GM21825 (cell line): ENCODE measurements around the gene SPAAR.
"Not testable (repeated sequence)": the region's sequence is repeated elsewhere in the genome, so short reads cannot be mapped to it uniquely, and the experiment has no call there.

ENCODE experiments used
- ATAC-seq: cut with Tn5 transposase; IDR thresholded peaks from one replicate; pipeline ENCODE4 v1.9.1; 2021; ENCODE audit warnings: mild to moderate bottlenecking, moderate library complexity; ENCODE audit not compliant: unreplicated experiment

The SPAAR gene

GRCh38 chr9:35909274-35909673 is at the start of gene SPAAR:
TSS of gene SPAAR (plus strand) at chr9:35909490. CDS start at chr9:35910464, 974 bp downstream.
- no peak for ATAC-seq

GRCh38 chr9:35859990-35860339 is 49.3 kb upstream of the SPAAR start:
- no peak for ATAC-seq

GRCh38 chr9:35861161-35861897 is 48.0 kb upstream of the SPAAR start:
- no peak for ATAC-seq

- ATAC-seq, result no peak
Measured at GRCh38 chr9:35862328-35862727, 47.0 kb upstream of the SPAAR start.

- no peak for ATAC-seq
Measured at GRCh38 chr9:35863583-35863982, 45.7 kb upstream of the SPAAR start.

- no peak for ATAC-seq
Measured at GRCh38 chr9:35864695-35865255, 44.5 kb upstream of the SPAAR start.

- no peak for ATAC-seq
Measured at GRCh38 chr9:35867538-35867937, 41.8 kb upstream of the SPAAR start.

GRCh38 chr9:35868933-35869332 is 40.4 kb upstream of the SPAAR start:
- no peak for ATAC-seq

GRCh38 chr9:35869621-35870216 is 39.6 kb upstream of the SPAAR start:
- no peak for ATAC-seq

GRCh38 chr9:35870351-35870923 is 38.9 kb upstream of the SPAAR start, which contains the start of gene OR13J1:
TSS of gene OR13J1 (minus strand) at chr9:35870401. CDS start at chr9:35870401, 0 bp downstream.
- ATAC-seq, result no peak

GRCh38 chr9:35871545-35871944 is 37.7 kb upstream of the SPAAR start:
- ATAC-seq, result no peak

GRCh38 chr9:35872505-35872904 is 36.8 kb upstream of the SPAAR start:
- no peak for ATAC-seq

GRCh38 chr9:35882263-35882848 is 26.9 kb upstream of the SPAAR start:
- ATAC-seq, result no peak

GRCh38 chr9:35882996-35883395 is 26.3 kb upstream of the SPAAR start:
- no peak for ATAC-seq

- not testable (repeated sequence) for ATAC-seq
Measured at GRCh38 chr9:35884908-35885307, 24.4 kb upstream of the SPAAR start.

GRCh38 chr9:35891646-35892045 is 17.6 kb upstream of the SPAAR start:
- no peak for ATAC-seq

- ATAC-seq, result no peak
Measured at GRCh38 chr9:35892051-35892450, 17.2 kb upstream of the SPAAR start.

- no peak for ATAC-seq
Measured at GRCh38 chr9:35896570-35896969, 12.7 kb upstream of the SPAAR start.

- ATAC-seq, result not testable (repeated sequence)
Measured at GRCh38 chr9:35897376-35898099, 11.8 kb upstream of the SPAAR start.

- no peak for ATAC-seq
Measured at GRCh38 chr9:35898337-35898736, 11.0 kb upstream of the SPAAR start.

GRCh38 chr9:35899021-35899420 is 10.3 kb upstream of the SPAAR start:
- no peak for ATAC-seq
